ENCODE results near the gene PRR20C. TPM values are rescaled to one million over a fixed set of nuclear protein-coding genes. Genes with fewer than 3 reads are reported as not detected.
"Not testable (repeated sequence)": the region's sequence is repeated elsewhere in the genome, so short reads cannot be mapped to it uniquely, and the experiment has no call there.

PRR20C gene
- total RNA-seq = not detected

DNA sequence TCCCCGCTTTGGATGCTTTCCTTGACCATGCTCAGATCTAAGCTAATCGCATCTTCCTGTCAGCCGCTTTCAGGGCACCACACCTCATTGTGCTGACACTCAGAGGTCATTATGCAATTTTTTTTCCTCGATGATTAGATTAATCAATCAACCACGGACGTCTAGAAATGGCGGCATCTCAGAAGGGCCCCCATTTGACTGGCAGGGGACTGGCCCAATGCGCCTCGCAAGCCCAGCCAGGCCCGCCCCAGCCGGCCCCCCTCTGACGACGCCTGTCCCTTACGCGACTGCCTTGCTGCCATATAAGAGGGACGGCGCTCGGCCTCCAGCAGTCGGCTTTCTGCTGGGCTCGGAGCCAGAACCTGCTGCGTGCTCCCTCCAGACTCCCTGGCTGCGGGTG, at the start of gene PRR20C:
Gene PRR20C (plus strand): TSS at position 301 of the 400 bp plus-strand sequence. CDS start 387 bp downstream, outside the sequence.
- H3K4me3 Mint-ChIP-seq; H3K27me3 Mint-ChIP-seq (ENCODE audit: low read depth); CTCF ChIA-PET; H3K4me1 Mint-ChIP-seq (ENCODE audit: low read depth); H3K9me3 Mint-ChIP-seq (ENCODE audit: insufficient read depth); DNase-seq; H3K36me3 Mint-ChIP-seq (ENCODE audit: low read depth); H3K27ac Mint-ChIP-seq; POLR2A ChIA-PET; ATAC-seq: not testable (repeated sequence)

- no peak overlapping the region for H3K27ac Mint-ChIP-seq
- POLR2A ChIA-PET = no interaction called here
- CTCF ChIA-PET = no interaction called here
- H3K4me1 Mint-ChIP-seq (ENCODE audit: low read depth) = no peaks in the 10 kb centered on the region
- ATAC-seq = no peak
- H3K27me3 Mint-ChIP-seq (ENCODE audit: low read depth) = no peaks in the 10 kb centered on the region
- peaks cover 40% of the 10 kb centered on the region for H3K9me3 Mint-ChIP-seq (ENCODE audit: insufficient read depth)
- no peaks in the 10 kb centered on the region for H3K36me3 Mint-ChIP-seq (ENCODE audit: low read depth)
- DNase-seq = no peak
- no peak overlapping the region for H3K4me3 Mint-ChIP-seq
Measured at GRCh38 chr13:57114945-57115344, 38.9 kb upstream of the PRR20C start.

DNA sequence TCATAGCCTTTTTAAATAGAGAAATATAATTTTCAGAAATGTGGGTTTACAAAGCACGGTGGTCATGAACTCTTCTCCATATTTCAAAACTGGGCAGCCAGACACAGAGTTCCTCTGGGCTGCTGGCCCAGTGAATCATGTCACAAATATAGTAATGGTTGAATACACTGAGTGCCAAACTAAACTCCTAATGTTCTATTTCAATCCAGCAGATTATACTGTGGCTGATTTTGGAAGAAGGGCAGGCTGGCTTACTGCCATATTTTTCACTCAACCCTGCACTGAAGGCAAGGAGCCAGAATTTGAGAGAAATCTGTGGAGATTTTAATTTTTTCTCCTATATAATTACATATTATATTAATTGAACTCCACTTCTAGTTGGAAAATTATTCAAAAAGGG, 30.2 kb upstream of the PRR20C start:
- H3K36me3 Mint-ChIP-seq (ENCODE audit: low read depth) = no peaks in the 10 kb centered on the region
- no peak for DNase-seq
- peaks cover 2% of the 10 kb centered on the region for H3K9me3 Mint-ChIP-seq (ENCODE audit: insufficient read depth)
- H3K4me1 Mint-ChIP-seq (ENCODE audit: low read depth) = no peaks in the 10 kb centered on the region
- H3K27ac Mint-ChIP-seq = no peak overlapping the region
- no peak overlapping the region for H3K4me3 Mint-ChIP-seq
- POLR2A ChIA-PET = no interaction called here
- CTCF ChIA-PET = no interaction called here
- no peak for ATAC-seq
- no peaks in the 10 kb centered on the region for H3K27me3 Mint-ChIP-seq (ENCODE audit: low read depth)

- Mint-ChIP-seq H3K27me3 (ENCODE audit: low read depth) (no peaks in the 10 kb centered on the region), H3K4me1 (ENCODE audit: low read depth) (no peaks in the 10 kb centered on the region), H3K27ac (no peak overlapping the region), H3K9me3 (ENCODE audit: insufficient read depth) (peaks cover 14% of the 10 kb centered on the region), H3K4me3 (no peak overlapping the region), H3K36me3 (ENCODE audit: low read depth) (no peaks in the 10 kb centered on the region)
- no peak for ATAC-seq
- ChIA-PET CTCF (no interaction called here), POLR2A (no interaction called here)
- DNase-seq = no peak
Measured at GRCh38 chr13:57128909-57129308, 25.0 kb upstream of the PRR20C start.

DNA sequence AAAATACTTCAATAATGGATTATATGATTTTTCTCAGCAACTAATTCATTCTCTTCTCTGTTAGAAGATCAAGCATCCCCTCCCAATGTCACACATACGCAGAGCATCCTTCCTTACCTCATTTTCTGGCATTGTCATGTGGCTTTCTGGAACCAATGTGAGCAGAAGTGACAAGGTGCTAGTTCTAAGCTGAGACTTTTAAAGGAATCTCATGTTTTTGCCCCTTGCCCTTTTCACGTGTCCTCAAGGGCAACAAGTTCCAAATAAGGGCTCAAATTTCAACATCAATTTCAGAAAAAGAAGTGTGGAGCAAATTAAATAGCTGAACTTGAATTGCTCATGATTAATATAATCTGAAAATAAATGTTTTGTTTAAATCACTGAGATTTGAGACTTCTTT, 17.8 kb upstream of the PRR20C start:
- ChIA-PET POLR2A (no interaction called here), CTCF (no interaction called here)
- Mint-ChIP-seq H3K4me1 (ENCODE audit: low read depth) (no peaks in the 10 kb centered on the region), H3K4me3 (no peak overlapping the region), H3K27me3 (ENCODE audit: low read depth) (no peaks in the 10 kb centered on the region), H3K27ac (no peak overlapping the region), H3K36me3 (ENCODE audit: low read depth) (no peaks in the 10 kb centered on the region), H3K9me3 (ENCODE audit: insufficient read depth) (no peaks in the 10 kb centered on the region)
- DNase-seq (no peak), ATAC-seq (no peak)

GRCh38 chr13:57137585-57137984, 16.3 kb upstream of the PRR20C start:
- Mint-ChIP-seq H3K4me3 (no peak overlapping the region), H3K36me3 (ENCODE audit: low read depth) (no peaks in the 10 kb centered on the region), H3K27ac (no peak overlapping the region), H3K9me3 (ENCODE audit: insufficient read depth) (no peaks in the 10 kb centered on the region), H3K27me3 (ENCODE audit: low read depth) (no peaks in the 10 kb centered on the region), H3K4me1 (ENCODE audit: low read depth) (no peaks in the 10 kb centered on the region)
- ChIA-PET POLR2A (no interaction called here), CTCF (no interaction called here)
- ATAC-seq (no peak), DNase-seq (no peak)

- Mint-ChIP-seq H3K27ac (no peak overlapping the region), H3K36me3 (ENCODE audit: low read depth) (no peaks in the 10 kb centered on the region), H3K4me1 (ENCODE audit: low read depth) (no peaks in the 10 kb centered on the region), H3K4me3 (no peak overlapping the region), H3K9me3 (ENCODE audit: insufficient read depth) (no peaks in the 10 kb centered on the region), H3K27me3 (ENCODE audit: low read depth) (no peaks in the 10 kb centered on the region)
- ATAC-seq = no peak
- CTCF ChIA-PET = no interaction called here
- DNase-seq = no peak
- POLR2A ChIA-PET = no interaction called here
Measured at GRCh38 chr13:57138988-57139387, 14.9 kb upstream of the PRR20C start.

DNA sequence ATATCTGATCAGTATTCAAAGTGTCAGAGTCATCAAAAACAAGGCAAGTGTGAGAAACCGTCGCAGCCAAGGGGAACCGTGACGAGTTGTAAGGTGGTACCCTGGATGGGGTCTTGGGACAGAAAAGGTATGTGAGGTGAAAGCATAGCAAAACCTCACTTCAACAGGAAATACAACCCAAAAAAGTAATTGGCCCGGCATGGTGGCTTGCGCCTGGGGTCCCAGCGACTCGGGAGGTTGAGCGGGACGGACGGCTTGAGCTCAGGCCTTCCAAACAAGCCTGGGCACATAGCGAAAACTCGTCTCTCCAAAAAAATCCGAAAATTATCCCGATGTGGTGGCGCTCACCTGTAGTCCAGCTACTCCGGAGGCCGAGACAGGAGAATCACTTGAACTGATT, 14.1 kb upstream of the PRR20C start:
- DNase-seq; H3K9me3 Mint-ChIP-seq (ENCODE audit: insufficient read depth); H3K4me3 Mint-ChIP-seq; H3K36me3 Mint-ChIP-seq (ENCODE audit: low read depth); H3K27me3 Mint-ChIP-seq (ENCODE audit: low read depth); H3K27ac Mint-ChIP-seq; CTCF ChIA-PET; H3K4me1 Mint-ChIP-seq (ENCODE audit: low read depth); POLR2A ChIA-PET; ATAC-seq: not testable (repeated sequence)

GRCh38 chr13:57140235-57140968, 13.5 kb upstream of the PRR20C start, which contains the start of gene PRR20A:
Gene PRR20A (plus strand): TSS chr13:57140918. CDS start chr13:57141305, 387 bp downstream.
- ATAC-seq; POLR2A ChIA-PET; H3K27ac Mint-ChIP-seq; DNase-seq; CTCF ChIA-PET; H3K9me3 Mint-ChIP-seq (ENCODE audit: insufficient read depth); H3K27me3 Mint-ChIP-seq (ENCODE audit: low read depth); H3K36me3 Mint-ChIP-seq (ENCODE audit: low read depth); H3K4me1 Mint-ChIP-seq (ENCODE audit: low read depth); H3K4me3 Mint-ChIP-seq: not testable (repeated sequence)

- H3K4me1 Mint-ChIP-seq (ENCODE audit: low read depth); H3K27ac Mint-ChIP-seq; H3K36me3 Mint-ChIP-seq (ENCODE audit: low read depth); H3K4me3 Mint-ChIP-seq; DNase-seq; H3K27me3 Mint-ChIP-seq (ENCODE audit: low read depth); ATAC-seq; H3K9me3 Mint-ChIP-seq (ENCODE audit: insufficient read depth); POLR2A ChIA-PET; CTCF ChIA-PET: not testable (repeated sequence)
Measured at GRCh38 chr13:57147188-57147587, 6.7 kb upstream of the PRR20C start, which contains the start of gene PRR20B. Gene PRR20B (plus strand): TSS chr13:57147488. CDS start chr13:57147875, 387 bp downstream.

GRCh38 chr13:57148106-57148505, 5.8 kb upstream of the PRR20C start:
- POLR2A ChIA-PET; H3K36me3 Mint-ChIP-seq (ENCODE audit: low read depth); H3K4me3 Mint-ChIP-seq; H3K4me1 Mint-ChIP-seq (ENCODE audit: low read depth); DNase-seq; ATAC-seq; H3K27me3 Mint-ChIP-seq (ENCODE audit: low read depth); H3K9me3 Mint-ChIP-seq (ENCODE audit: insufficient read depth); H3K27ac Mint-ChIP-seq; CTCF ChIA-PET: not testable (repeated sequence)

DNA sequence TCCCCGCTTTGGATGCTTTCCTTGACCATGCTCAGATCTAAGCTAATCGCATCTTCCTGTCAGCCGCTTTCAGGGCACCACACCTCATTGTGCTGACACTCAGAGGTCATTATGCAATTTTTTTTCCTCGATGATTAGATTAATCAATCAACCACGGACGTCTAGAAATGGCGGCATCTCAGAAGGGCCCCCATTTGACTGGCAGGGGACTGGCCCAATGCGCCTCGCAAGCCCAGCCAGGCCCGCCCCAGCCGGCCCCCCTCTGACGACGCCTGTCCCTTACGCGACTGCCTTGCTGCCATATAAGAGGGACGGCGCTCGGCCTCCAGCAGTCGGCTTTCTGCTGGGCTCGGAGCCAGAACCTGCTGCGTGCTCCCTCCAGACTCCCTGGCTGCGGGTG, 6.5 kb downstream of the PRR20C start, which contains the start of gene PRR20D:
Gene PRR20D (plus strand): TSS at position 301 of the 400 bp plus-strand sequence. CDS start 387 bp downstream, outside the sequence.
- H3K4me3 Mint-ChIP-seq; POLR2A ChIA-PET; H3K27ac Mint-ChIP-seq; ATAC-seq; CTCF ChIA-PET; H3K36me3 Mint-ChIP-seq (ENCODE audit: low read depth); DNase-seq; H3K9me3 Mint-ChIP-seq (ENCODE audit: insufficient read depth); H3K4me1 Mint-ChIP-seq (ENCODE audit: low read depth); H3K27me3 Mint-ChIP-seq (ENCODE audit: low read depth): not testable (repeated sequence)

DNA sequence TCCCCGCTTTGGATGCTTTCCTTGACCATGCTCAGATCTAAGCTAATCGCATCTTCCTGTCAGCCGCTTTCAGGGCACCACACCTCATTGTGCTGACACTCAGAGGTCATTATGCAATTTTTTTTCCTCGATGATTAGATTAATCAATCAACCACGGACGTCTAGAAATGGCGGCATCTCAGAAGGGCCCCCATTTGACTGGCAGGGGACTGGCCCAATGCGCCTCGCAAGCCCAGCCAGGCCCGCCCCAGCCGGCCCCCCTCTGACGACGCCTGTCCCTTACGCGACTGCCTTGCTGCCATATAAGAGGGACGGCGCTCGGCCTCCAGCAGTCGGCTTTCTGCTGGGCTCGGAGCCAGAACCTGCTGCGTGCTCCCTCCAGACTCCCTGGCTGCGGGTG, 13.0 kb downstream of the PRR20C start, which contains the start of gene PRR20E:
Gene PRR20E (plus strand): TSS at position 301 of the 400 bp plus-strand sequence. CDS start 387 bp downstream, outside the sequence.
- H3K27me3 Mint-ChIP-seq (ENCODE audit: low read depth); H3K9me3 Mint-ChIP-seq (ENCODE audit: insufficient read depth); H3K4me3 Mint-ChIP-seq; DNase-seq; POLR2A ChIA-PET; H3K36me3 Mint-ChIP-seq (ENCODE audit: low read depth); H3K4me1 Mint-ChIP-seq (ENCODE audit: low read depth); CTCF ChIA-PET; ATAC-seq; H3K27ac Mint-ChIP-seq: not testable (repeated sequence)

All from activated CD8-positive, alpha-beta T cell treated with anti-CD3 and anti-CD28 coated beads, Interleukin-2, amount 10 ng/mL, durations not matched to agents 7 days and 5 days (primary cell).